Hematopoietic multipotent progenitor cell (in vitro differentiated cells): Measurements from ENCODE around the gene PPP2R2D. TPM values are rescaled to one million over a fixed set of nuclear protein-coding genes. Genes with fewer than 3 reads are reported as not detected.

ENCODE experiments used
- DNase-seq, 3 donors: peaks; one replicate each; pipeline ENCODE4 v3.0.0-alpha.2; 2011 to 2015; ENCODE audit warnings: low read depth in 2 of 3, low spot score in 2 of 3
- total RNA-seq: library from RNA; depleted of rRNA; stranded (reverse); fragments of >200 nt; gene quantifications from one replicate; pipeline ENCODE4 v1.2.3, GENCODE V29; 2012

PPP2R2D gene
- total RNA-seq, 1 donor: 25.6 TPM

DNA sequence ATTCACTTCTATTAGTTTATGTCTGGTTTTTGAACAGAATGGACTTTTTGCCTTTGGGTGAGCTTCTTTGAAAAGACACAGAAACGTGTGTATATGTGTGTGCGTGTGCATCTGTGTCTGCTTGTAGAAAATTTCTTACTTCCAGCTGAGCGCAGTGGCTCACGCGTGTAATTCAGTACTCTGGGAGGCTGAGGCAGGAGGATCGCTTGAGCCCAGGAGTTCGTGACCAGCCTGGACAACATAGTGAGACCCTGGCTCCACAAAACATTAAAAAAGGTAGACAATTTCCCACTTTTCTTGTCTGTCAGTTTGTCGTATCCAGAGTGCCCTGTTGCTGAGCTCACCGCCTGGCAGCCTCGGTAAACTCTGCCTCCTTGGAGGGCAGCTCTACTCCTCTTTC lies 25.4 kb downstream of the PPP2R2D start:
- no peak for DNase-seq

GRCh38 chr10:131926743-131927595 lies 26.2 kb downstream of the PPP2R2D start:
- no peak for DNase-seq

DNA sequence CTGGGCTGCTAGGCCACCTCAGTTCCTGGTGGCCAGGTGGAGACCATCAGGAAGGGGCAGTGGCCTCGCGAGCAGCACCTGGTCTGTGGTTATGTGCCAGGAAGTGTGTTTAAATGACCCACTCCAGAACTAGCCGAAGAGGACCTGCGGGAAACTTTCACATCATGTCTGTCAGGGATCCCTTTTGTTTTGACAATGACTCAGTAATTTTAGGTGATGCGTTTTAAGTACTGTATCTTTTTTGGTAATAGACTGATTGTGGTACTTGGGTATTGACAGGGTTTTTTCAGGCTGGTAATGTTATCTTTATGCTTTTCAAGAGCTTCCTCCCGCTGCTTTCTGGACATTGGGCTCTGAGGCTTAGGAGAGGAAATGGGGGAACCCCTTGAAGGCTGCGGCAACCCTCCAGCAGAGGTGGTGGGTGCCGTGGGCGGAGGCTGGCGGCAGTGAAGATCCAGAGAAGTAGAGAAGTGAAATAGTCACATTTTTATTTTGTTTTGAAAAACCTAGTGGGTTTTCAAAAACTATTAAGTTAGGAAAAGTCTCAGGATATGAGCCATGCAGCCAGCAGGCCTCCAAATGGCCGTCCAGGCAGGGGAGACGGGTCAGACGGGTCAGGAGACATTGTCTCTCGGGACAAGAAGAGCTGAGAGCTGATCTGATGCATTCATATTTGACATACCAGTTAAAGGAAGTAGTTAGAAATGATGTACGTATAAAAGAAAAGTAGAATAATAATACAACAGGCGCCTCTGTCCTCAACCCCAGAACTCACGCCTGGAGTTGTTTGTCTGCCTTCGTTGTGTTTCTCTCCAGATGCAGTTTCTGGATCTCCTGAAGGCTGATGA lies 27.7 kb downstream of the PPP2R2D start:
- peak in 2 of 3 donors; percentile 17 to 49 for DNase-seq

DNA sequence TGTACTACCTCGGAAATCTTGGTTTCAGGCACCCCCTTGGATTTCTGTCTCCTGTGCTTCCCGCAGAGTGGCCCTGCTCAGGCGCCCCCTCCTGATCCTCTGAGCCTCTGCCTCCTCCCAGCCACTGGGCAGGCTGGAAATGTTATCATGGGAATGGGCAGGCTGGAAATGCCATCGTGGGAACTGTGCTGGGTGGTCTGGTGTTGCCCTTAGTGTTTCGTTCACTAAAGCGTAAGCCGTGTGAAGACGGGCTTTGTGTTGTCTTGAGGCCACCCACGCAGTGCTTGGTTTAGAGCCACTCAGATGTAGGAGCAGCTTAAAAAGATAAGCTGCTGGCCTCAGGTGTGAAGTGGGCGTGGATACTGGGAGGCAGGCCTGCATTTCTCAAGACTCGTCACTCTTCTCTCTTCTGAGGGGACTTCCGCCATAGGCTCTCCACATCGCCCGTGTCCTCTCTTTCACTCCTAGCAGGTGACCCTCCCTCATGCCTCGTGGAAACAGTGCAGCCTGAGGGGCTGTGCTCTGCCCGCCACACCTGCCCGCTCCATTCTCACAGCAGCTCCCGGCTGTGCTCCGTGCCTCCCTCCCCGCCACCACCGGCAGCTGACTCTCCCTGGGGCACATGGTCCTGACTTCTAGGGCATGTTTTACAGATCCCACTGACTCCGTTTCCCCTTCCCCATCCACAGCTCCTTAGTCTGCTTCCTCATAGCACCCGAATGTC lies 28.5 kb downstream of the PPP2R2D start:
- DNase-seq: no peak

- no peak for DNase-seq
Observed at GRCh38 chr10:131930150-131930549, 29.3 kb downstream of the PPP2R2D start.

DNA sequence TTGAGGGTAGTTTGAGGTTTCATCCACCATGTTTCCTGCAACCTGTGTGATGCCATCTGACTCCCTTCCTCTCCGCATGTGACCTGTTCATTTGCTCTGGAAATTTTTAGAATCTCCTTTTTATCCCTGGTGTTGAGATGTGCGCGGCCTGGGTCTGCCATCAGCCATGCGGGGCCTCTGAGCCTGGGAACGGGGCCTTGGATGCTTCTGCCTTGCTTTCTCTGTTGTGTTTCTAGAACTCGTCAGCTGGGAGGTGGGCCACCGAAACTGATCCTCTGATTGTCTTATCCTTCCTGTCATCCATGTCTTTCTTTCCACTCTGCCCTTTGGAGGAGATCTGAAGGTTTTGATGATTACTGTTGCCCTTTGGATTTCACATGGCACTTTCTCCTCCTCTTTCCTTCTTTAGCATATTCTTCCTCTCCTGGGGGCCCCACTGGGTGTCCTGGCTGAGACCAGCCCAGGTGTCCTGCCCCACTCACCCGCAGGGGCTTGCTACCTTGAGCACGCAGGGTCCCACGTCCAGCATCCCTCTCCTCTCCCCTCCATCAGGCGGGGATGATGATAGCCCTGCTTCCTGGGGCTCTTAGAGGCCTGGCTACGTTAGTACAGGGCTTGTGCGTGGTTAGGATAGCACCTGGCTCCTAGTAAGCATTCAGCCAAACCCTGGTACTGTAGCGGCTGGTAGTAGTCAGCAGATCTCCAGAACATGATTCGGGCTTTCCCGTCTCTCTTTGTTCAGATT lies 29.9 kb downstream of the PPP2R2D start:
- no peak for DNase-seq

GRCh38 chr10:131931981-131932380 lies 31.2 kb downstream of the PPP2R2D start:
- DNase-seq: no peak

DNA sequence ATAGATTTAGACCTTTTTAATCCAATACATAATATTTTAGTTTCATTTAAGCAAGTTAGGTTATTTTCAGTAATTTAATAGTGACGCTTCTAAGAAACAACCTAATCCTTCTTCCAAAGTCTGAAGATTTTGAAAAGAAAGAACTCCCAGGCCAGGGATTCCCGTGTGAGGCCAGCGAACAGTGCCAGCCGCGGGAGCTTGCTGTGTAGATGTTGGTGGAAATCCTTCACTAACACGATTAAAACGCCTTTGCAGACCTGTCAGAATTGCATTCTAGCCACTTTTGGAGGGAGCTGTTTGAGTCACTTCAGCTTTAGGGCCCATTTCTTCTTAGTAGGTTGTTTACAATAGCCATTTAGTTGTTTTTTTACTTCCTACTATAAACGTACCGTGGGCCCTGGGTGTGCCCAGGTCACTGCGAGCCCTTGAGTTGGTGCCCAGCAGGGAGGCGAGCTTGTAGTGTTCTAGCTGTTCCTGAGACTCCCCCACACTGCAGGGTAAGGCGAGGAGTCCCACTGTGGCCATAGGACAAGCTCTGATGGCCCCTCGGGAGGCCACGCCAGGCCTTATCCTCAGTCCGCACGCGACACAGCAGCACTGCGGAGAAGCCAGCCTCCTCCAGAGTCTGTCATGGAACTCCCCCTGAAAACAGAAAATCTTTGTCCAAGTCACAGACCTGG lies 32.3 kb downstream of the PPP2R2D start:
- no peak for DNase-seq

- no peak for DNase-seq
Observed at GRCh38 chr10:131933696-131934086, 32.9 kb downstream of the PPP2R2D start.

- no peak for DNase-seq
Observed at GRCh38 chr10:131934769-131935168, 34.0 kb downstream of the PPP2R2D start.

DNA sequence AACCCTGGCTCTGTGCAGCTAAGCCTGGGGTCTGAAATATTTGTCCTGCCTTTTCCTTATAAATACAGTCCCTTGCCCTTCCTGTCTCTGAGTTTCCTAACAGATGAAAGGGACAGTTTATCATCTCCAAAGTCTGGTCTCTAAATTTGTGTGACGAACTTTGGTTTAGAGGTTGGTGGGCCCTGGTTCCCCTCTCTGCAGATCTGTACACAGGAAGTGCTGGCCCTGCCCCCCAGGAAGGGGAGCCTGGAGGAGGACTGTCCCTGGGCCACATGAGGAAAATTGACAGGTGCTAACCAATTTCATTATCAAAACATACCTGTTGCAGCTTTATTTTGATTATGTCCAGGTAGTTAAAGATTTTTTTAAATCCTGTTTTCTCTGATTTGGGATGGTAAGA lies 34.5 kb downstream of the PPP2R2D start:
- no peak for DNase-seq

DNA sequence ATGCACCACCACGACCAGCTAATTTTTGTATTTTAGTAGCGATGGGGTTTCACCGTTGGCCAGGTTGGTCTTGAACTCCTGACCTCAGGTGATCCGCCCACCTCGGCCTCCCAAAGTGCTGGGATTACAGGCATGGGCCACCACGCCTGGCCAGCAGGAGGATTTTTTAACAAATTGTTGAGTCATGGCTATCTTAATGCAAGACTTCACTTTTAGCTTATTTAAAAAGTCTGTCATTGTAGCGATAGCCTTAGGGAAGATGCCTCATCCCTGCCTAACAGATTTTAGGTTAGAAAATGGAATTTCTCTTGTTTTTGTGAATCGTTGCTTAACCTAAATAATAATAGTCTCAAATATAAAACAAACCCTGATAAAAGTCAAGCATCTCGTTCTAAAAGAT lies 35.5 kb downstream of the PPP2R2D start:
- no peak for DNase-seq

- DNase-seq: no peak
Observed at GRCh38 chr10:131936736-131937135, 35.9 kb downstream of the PPP2R2D start.

- no peak for DNase-seq
Observed at GRCh38 chr10:131937836-131938235, 37.0 kb downstream of the PPP2R2D start.

DNA sequence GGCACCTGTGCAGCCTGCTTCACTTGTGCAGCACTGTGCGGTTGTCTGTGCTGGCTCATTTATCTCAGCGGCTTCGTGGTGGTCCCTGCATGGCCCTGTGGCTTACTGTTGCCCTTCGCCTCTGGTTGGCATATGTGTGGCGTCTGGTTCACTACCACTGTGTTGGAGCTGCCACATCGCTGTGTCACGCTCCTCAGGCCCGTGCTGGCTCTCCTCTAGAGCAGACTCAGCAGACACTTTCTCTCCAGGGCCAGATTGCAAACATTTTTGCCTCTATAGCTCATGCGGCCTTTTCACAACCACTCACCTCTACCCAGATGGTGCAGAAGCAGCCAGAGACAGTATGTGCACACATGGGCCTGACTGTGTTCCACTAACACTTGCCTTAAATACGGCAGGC lies 37.9 kb downstream of the PPP2R2D start:
- no peak for DNase-seq

GRCh38 chr10:131942455-131942854 lies 41.6 kb downstream of the PPP2R2D start:
- DNase-seq: no peak

- DNase-seq: peak in 2 of 3 donors; percentile 10 to 21
Observed at GRCh38 chr10:131943021-131943814, 42.4 kb downstream of the PPP2R2D start.

GRCh38 chr10:131944412-131944811 lies 43.6 kb downstream of the PPP2R2D start:
- no peak for DNase-seq
